Glomerular visceral epithelial cell (primary cell): Measurements from ENCODE around the gene SESTD1.
"Not testable (repeated sequence)": the region's sequence is repeated elsewhere in the genome, so short reads cannot be mapped to it uniquely, and the experiment has no call there.

ENCODE experiments used
- DNase-seq: peaks from one replicate; pipeline ENCODE4 v3.0.0-alpha.2; 2016; ENCODE audit errors: extremely low spot score

The SESTD1 gene

DNA sequence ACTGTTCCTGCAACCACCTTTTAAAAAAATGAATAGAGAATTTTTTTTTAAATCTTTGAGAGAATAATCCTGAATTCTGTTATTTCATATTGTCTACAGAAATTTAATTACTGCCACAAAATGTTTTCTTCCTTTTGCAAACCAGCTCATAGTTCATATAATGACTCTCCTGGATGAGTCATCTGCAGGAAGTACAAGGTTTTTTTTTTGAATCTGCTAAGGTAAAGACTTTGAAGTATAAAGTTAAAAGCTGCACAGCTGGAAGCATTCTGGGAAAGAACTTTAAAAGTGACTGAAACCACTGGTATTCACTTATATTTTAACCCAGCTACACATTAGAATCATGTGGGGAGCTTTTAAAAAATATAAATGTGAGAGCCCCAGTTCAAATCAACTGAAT, 25.4 kb downstream of the SESTD1 start:
- DNase-seq: peak; percentile 36

DNA sequence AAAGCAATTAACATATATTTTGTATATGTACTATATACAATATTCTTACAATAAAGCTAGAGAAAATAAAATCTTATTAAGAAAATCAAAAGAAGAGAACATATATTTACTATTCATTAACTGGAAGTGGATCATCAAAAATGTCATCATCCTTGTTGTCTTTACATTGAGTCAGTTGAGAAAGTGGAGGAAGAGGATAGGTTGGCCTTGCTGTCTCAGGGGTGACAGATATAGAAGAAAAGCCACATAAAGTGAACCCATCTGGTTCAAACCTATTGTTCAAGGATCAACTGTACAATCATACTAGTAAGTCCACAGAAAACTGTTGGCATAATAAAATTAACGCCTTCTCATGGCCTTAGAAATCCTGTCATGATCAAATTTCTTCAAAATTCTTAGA, 26.6 kb downstream of the SESTD1 start:
- DNase-seq: no peak

DNA sequence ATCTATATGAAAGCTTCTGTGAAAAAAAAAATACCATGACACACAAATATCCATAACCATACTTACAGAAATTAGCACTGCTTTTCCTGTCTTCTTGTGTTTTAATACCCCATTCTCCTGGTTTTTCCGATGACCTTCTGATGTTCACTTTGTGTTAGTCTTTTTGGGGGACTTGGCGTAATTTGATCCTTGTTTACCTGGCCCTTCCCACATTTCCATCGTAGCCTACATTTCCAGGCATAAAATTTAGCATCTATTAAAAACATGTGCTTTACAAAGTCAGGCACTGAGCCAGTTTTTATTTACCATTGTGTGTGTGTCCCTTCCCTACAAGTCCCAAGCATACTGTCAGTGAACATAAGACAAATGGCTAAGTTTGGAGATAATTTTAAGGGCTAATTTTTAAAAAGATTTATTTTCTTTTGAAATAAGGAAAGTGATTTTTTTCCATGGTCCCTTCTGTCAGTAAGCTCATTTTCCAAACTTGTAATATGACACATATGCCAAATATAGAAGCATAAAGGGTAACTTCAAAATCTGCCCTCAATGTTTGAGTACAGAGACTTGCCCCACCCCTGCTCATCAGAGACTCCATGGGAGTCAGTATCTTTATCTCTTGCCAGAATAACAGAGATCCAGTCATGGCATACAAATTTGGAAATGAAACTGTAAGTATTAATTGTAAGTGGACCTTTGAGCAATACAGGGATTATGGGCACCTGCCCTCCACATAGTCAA, 27.3 kb downstream of the SESTD1 start:
- DNase-seq: no peak

DNA sequence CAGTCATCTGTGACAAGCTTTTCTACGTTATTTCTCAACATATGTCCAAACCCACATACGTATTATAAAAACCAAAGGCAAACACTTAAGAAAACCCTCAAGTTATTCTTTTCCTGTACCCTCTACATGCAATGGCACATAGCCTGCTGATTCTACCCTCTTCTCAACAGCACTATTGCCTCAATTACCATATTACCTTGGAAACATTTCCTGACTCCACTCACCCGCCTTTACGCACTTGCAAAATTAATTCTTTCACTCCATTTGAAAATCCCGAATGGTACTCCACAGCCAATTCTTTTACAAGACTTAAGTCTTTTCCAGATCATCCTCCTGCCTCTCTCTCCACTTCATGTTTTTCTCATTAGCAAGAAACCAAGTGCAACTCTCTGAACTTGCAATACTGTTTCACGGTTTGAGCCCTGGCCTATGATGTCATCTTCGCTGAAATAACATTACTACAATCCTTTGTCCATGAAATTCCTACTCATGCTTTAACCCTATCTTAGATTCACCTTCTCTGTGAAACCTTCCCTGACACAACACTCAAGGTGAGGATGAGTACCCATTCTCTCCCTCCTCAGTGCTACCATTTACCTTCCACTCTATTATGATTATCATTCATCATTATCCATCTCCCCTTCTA, 29.0 kb downstream of the SESTD1 start:
- DNase-seq: peak; percentile 38

DNA sequence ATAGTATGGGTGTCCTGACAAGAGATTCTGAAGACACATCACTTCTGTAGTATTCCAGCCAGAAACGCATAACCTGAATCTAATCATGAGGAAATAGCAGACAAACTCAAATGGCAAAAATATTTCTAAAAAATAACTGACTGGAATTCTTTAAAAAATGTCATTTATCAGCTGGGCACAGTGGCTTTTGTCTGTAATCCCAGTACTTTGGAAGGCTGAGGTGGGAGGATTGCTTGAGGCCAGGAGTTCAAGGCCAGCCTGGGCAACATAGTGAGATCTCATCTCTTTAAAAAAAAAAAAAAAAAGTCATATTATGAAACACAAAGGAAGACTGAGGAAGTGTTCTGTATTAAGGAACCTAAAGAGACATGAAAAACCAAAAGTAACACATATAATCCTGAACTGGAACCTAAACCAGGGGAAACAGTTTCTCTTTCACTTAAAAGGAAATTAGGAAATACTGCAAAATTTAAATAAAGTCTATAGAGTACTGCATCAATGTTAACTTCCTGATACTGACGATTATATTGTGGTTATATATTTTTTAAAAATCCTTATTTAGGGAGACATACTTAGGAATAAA, 29.9 kb downstream of the SESTD1 start:
- no peak for DNase-seq

DNA sequence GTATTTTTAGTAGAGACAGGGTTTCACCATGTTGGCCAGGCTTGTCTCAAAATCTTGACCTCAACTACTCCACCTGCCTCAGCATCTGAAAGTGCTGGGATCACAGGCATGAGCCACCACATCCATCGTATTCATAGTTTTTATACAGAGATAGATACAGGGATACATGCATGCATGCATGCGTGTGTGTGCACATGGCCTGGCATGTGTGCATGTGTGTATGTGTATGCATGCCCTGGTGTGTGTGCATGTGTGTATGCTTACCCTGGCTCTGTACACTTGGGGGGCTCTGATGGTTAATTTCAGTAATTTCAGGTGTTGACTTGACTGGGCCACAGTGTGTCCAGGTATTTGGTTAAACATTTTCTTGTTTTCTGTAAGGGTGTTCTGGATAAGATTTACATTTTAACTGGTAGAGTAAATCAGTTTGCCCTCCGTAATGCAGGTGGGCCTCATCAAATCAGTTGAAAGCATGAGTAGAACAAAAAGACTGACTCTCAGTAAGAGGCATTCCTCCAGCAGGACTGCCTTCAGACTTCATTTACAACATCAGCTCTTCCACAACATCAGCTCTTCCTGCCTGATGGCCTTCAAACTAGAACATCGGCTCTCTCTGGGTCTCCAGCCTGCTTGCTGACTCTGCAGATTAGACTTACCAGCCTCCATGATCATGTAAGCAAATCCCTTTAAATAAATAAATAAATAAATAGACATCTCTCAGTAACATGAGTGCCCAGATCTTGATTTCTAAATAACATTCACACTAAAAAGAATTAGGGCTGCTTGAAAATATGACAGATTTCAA, 30.8 kb downstream of the SESTD1 start:
- no peak for DNase-seq

DNA sequence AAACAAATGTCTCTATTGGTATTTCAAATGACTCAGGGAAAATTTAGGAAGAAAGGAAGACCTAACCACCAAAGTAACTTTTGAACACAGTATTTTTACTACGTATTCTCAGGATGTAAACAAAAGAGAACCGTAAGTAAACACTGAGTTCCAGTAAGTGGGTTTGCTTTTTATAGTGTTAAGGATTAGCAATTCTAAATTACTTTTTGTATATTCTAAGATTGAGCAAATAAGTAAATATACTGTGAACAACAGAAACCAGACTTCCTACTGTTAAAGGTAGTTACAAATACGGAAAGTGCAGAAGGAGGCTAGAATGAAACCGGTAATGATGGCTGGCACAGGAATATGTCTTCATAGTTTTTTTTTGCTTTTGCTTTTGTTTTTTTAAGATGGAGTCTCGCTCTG, 31.5 kb downstream of the SESTD1 start:
- no peak for DNase-seq

DNA sequence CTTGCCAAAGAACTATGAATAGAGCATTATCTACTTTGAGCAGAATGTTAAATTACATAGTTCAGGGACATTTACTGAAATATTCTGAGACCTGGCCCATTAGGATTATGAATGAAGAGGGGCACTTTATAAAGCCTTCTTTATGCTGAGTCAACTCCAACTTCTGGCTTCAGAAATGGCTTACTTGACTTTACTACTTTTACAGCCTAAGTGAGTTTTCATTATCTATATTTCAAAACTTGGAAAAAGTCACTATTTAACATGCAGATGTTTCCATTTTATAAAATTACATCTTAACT, 37.7 kb downstream of the SESTD1 start:
- DNase-seq: no peak

DNA sequence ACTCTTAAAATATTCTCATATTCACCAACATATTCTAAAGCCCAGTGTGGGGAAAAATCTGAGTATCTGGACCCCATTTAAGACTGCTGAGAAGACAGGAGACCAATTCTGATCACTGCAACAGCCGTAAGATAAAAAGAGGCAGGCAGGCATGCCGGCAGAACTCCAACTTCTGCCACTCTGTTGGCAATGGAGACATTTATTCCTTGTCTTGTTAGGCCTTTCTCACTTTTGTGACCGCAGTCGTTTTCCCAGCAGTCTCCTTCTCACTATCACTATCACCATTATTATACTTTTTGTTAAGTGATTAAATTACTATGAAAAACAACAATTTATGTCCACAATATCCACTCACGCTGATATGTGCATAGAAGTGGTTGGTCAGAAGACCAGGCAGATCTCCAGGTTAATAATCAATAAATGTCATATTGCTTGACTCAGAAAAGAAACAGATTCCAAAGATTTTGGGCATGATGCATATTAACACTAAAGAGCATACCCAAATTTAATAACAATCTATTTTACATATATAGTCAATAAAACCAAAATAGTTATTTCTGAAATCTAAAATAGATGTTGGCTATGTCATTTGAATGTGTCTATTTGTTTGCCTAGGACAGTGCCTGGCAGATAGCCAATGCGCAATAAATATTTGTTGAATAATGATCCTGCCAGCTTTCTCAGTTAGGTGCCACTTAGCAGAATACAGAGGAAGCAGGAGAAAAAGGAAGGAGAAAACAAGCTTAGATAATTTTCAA, 38.2 kb downstream of the SESTD1 start:
- no peak for DNase-seq

DNA sequence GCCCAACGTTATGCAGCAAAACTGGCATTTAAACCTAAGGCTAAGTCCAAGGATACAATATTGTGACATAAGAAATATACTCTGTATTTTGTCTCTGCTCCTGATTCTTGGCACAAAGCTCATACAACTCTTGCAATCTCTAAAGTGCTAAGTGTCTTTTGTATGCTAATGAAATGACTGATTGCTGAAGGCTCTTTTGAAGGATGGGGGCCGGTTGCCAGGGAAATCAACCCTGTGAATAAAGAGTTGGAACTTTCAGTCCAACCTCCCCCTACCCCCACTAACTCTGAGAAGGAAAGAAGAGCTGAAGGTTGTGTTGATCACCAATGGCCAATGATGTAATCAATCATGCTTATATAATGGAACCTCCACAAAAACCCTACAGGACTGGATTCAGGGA, 40.3 kb downstream of the SESTD1 start:
- DNase-seq: no peak

DNA sequence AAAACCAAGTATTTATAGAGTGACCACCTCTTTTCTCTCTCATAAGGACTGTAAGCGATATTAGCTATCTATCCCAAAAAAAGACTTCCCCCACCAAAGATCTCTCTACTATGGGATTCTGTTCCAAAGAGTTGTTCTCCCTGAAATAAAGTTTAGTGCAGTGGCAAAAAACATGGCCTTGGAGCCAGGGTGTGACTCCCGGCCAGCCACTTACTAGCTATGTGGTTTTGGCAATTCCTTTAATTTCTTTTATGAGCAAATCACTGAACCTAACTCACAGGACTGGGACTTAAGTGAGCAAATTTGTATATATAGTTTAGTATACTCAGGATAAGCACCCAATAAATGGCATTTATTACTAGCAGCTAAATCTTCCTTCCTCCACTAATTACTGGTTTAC, 42.6 kb downstream of the SESTD1 start:
- no peak for DNase-seq

DNA sequence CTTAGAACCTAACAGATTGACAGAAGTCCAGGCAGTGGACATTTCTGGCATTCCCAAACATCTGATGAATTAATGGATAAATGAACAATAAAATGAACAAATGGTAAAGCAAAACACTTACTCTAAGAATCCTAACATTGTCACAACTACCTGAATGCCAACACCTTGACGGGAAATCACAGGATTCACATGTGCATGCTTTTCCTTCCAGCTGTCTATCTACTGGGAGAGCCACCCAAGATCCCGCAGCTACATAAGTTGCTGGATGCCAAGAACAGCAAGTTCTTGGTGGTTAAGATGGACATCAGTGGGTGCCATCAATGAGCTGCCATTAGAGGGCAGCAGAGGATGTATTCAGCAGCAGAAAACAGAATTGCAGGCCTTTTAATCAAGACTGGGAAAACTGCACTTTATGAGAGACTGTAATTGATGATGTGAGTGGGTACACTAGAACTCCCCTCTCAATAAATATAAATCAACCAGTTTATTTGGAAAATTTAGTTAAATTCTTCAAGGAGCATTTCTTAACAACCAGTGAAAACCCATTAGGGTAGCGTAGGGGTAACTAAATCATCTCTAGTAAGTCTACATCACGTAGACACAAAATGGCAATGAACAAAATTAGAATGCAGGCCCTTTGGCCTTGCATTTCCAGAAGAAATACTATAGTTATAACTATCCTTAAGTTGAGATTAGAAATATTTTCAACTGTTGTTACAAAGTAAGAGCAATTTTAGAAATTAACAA, 45.6 kb downstream of the SESTD1 start:
- peak; percentile 80 for DNase-seq

DNA sequence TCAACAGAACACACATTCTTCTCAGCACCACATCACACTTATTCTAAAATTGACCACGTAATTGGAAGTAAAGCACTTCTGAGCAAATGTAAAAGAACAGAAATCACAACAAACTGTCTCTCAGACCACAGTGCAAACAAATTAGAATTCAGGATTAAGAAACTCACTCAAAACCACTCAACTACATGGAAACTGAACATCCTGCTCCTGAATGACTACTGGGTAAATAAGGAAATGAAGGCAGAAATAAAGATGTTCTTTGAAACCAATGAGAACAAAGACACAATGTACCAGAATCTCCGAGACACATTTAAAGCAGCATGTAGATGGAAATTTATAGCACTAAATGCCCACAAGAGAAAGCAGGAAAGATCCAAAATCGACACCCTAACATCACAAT, 50.0 kb downstream of the SESTD1 start:
- DNase-seq: not testable (repeated sequence)

DNA sequence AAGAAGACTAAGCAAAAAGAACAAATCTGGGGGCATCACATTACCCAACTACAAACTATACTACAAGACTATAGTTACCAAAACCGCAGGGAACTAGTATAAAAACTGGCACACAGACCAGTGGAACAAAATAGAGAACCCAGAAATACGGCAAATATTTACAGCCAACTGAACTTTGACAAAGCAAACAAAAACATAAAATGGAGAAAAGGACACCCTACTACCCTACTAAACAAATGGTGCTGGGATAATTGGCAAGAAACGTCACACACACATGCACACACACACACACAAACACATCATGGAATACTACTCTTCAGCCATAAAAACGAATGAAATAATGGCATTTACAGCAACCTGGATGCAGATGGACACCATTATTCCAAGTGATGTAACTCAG, 53.3 kb downstream of the SESTD1 start:
- DNase-seq: no peak

DNA sequence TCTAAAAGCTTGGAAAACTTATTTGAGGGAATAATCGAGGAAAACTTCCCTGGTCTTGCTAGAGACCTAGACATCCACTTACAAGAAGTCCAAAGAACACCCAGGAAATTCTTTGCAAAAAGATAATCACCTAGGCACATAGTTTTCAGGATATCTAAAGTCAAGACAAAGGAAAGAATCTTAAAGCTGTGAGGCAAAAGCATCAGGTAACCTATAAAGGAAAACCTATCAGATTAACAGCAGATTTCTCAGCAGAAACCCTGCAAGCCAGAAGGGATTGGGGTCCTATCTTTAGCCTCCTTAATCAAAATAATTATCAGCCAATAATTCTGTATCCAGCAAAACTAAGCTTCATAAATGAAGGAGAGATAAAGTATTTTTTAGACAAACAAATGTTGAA, 56.4 kb downstream of the SESTD1 start:
- not testable (repeated sequence) for DNase-seq

DNA sequence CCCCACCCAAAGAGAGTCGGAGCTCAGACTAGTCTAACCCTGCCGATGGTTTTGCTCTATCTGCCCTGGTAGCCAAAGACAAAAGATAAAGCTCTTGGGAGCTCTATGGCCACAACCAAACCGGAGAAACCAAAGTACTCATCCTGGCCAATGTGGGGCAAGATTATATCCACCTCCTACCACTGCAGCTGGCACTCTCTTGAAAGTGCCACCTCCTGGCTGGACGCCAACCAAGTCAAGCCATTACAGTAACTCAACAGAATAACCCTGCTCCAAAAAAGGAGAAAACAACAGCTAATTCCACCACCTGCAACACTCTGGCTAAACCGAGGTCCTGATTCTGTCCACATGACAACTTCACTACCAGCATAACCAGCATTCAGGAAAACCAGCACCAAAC, 57.6 kb downstream of the SESTD1 start:
- DNase-seq: no peak

DNA sequence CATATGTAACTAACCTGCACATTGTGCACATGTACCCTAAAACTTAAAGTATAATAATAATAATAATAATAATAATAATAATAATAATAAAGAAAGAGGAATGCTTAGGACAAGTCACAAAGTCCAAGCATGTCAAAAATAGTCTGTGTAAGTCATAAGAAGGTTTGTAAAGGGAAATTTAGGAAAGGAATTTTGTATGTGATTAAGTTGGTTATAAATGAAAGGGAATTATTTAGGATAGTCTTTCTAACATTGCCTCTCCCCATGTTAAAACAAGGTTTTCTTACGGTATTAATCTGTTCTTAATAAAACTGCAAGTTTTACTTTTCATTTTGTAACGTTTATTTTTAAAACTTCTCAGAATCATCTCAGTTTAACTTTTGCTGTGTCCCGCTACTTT, 62.8 kb downstream of the SESTD1 start:
- DNase-seq: no peak

DNA sequence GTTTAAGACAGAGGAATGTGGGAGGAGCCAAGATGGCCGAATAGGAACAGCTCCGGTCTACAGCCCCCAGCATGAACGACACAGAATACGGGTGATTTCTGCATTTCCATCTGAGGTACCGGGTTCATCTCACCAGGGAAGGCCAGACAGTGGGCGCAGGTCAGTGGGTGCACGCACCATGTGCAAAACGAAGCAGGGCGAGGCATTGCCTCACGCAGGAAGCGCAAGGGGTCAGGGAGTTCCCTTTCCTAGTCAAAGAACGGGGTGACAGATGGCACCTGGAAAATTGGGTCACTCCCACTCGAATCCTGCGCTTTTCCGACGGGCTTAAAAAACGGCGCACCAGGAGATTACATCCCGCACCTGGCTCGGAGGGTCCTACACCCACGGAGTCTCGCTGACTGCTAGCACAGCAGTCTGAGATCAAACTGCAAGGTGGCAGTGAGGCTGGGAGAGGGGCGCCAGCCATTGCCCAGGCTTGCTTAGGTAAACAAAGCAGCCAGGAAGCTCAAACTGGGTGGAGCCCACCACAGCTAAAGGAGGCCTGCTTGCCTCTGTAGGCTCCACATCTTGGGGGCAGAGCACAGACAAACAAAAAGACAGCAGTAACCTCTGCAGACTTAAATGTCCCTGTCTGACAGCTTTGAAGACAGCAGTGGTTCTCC, 68.6 kb downstream of the SESTD1 start:
- not testable (repeated sequence) for DNase-seq

DNA sequence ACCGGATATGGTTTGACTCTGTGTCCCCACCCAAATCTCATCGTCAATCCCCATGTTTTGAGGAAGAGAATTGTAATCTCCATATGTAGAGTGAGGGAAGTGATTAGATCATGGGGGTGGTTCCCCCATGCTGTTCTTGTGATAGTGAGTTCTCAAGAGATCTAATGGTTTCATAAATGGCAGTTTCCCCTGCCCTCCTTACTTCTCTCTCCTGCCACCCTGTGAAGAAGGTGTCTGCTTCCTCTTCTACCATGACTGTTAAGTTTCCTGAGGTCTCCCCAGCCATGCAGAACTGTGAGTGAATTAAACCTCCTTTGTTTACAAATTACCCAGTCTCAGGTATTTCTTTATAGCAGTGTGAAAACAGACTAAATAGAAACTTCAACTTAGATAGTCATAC, 69.5 kb downstream of the SESTD1 start:
- DNase-seq: no peak

DNA sequence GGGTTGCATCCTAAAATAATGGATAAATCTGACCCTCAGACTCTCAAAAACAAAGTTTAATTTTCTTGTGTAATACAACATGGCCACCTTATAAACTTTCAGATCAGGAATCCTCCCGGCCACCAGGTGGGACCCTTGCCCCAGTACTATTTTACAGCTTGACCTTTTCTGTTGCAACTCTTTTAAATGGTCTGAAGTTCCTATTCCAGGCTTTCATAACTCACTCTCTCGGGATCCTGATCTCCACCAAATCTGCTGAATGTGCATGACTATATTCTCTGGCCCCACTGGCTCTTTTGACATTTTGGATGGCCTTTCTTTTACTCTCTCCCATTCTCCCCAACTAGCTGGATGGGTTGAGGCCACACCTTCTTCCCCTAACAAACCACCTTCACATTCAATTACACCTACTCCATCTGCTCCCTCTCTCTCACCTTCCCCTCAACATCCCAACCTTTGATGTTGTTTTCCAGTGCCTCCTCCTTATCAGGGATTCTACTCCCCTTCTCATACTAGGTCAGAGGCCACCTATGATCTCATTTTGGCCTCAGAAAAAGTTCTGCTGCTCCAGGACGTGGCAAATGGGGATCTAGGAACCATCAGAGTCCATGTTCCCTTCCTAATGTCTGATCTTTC, 70.8 kb downstream of the SESTD1 start:
- DNase-seq: no peak
